HEK293 (cell line): ENCODE measurements around the gene KLRB1.
"Not testable (repeated sequence)": the region's sequence is repeated elsewhere in the genome, so short reads cannot be mapped to it uniquely, and the experiment has no call there.

Source experiments
- CTCF ChIA-PET: fragments of 350-600 bp; formaldehyde crosslinking; extraction: SDS; loops from one replicate; lab custom pipeline; 2021; ENCODE audit warnings: antibody characterized with exemption; lab: Yijun Ruan, JAX
- POLR2A ChIA-PET: fragments of 300-600 bp; formaldehyde crosslinking; extraction: SDS; loops from one replicate; lab custom pipeline; 2020; ENCODE audit warnings: antibody characterized with exemption, inconsistent platforms; lab: Yijun Ruan, JAX
- H3K27ac ChIP-seq: fragments of 200-500 bp; sonication (Bioruptor generic); 2 replicates; pipeline ENCODE4 v1.5.1; 2014; ENCODE audit warnings: low read depth, low read length, control low read depth, inconsistent platforms; ENCODE audit errors: extremely low read depth
- H3K36me3 ChIP-seq, 2 experiments: fragments of 200-500 bp in 1 of 2; sonication (Bioruptor generic) in 1 of 2; 1 replicate in 1 of 2; 2 replicates in 1 of 2; pipeline ENCODE4 v1.5.1; 2014 to 2017; ENCODE audit warnings: inconsistent platforms in 2 of 2, low read length in 2 of 2; ENCODE audit not compliant: control insufficient read depth in 2 of 2, insufficient read depth in 1 of 2
- H3K4me1 ChIP-seq: fragments of 200-500 bp; sonication (Bioruptor generic); 2 replicates; pipeline ENCODE4 v1.5.1; 2014; ENCODE audit warnings: mild to moderate bottlenecking, low read length, inconsistent platforms; ENCODE audit not compliant: control insufficient read depth, insufficient read depth
- H3K4me3 ChIP-seq: 2 replicates; pipeline ENCODE4 v1.5.1; 2011; ENCODE audit warnings: low read depth, mild to moderate bottlenecking, control low read depth, low read length, moderate library complexity
- H3K9me3 ChIP-seq: fragments of 200-500 bp; sonication (Bioruptor generic); 2 replicates; pipeline ENCODE4 v1.5.1; 2014; ENCODE audit warnings: low read depth, low read length, inconsistent platforms; ENCODE audit not compliant: control insufficient read depth, insufficient read depth
- HOXA7 ChIP-seq: sonication (generic); formaldehyde crosslinking; IDR thresholded peaks from 2 replicates; pipeline ENCODE4 v1.8.1; 2022; ENCODE audit warnings: missing genetic modification reagents, borderline replicate concordance
- KLF8 ChIP-seq: fragments of 450-650 bp; formaldehyde crosslinking; IDR thresholded peaks from 2 replicates; pipeline ENCODE4 v1.5.1; 2016; ENCODE audit warnings: missing biosample characterization, missing genetic modification characterization
- MEIS1 ChIP-seq: sonication (generic); formaldehyde crosslinking; IDR thresholded peaks from 2 replicates; pipeline ENCODE4 v1.8.1; 2022; ENCODE audit warnings: missing genetic modification reagents, mild to moderate bottlenecking, borderline replicate concordance
- OSR2 ChIP-seq: fragments of 450-650 bp; formaldehyde crosslinking; IDR thresholded peaks from 2 replicates; pipeline ENCODE4 v1.5.1; 2016; ENCODE audit warnings: missing biosample characterization, missing genetic modification characterization
- PATZ1 ChIP-seq: fragments of 450-650 bp; formaldehyde crosslinking; IDR thresholded peaks from 2 replicates; pipeline ENCODE4 v1.5.1; 2016; ENCODE audit warnings: missing biosample characterization, missing genetic modification characterization
- PRDM1 ChIP-seq: fragments of 450-650 bp; formaldehyde crosslinking; IDR thresholded peaks from 2 replicates; pipeline ENCODE4; 2016; ENCODE audit warnings: missing biosample characterization, missing genetic modification characterization
- SP7 ChIP-seq: fragments of 450-650 bp; formaldehyde crosslinking; IDR thresholded peaks from 2 replicates; pipeline ENCODE4 v1.5.1; 2016; ENCODE audit warnings: missing biosample characterization, missing genetic modification characterization
- ZBTB10 ChIP-seq: fragments of 450-650 bp; formaldehyde crosslinking; IDR thresholded peaks from 2 replicates; pipeline ENCODE4 v1.5.1; 2016; ENCODE audit warnings: missing biosample characterization, missing genetic modification characterization
- ZBTB26 ChIP-seq: fragments of 450-650 bp; formaldehyde crosslinking; optimal IDR thresholded peaks from 2 replicates; pipeline ENCODE3; 2016; ENCODE audit warnings: missing biosample characterization, mild to moderate bottlenecking, missing genetic modification characterization
- ZNF132 ChIP-seq: fragments of 450-650 bp; formaldehyde crosslinking; IDR thresholded peaks from 2 replicates; pipeline ENCODE4 v1.5.1; 2017; ENCODE audit warnings: missing biosample characterization, missing genetic modification characterization, borderline replicate concordance
- ZNF146 ChIP-seq: fragments of 450-650 bp; formaldehyde crosslinking; IDR thresholded peaks from 2 replicates; pipeline ENCODE4 v1.5.1; 2016; ENCODE audit warnings: missing biosample characterization, missing genetic modification characterization
- ZNF174 ChIP-seq: fragments of 450-650 bp; formaldehyde crosslinking; IDR thresholded peaks from 2 replicates; pipeline ENCODE4 v1.5.0; 2017; ENCODE audit warnings: missing biosample characterization, mild to moderate bottlenecking, missing genetic modification characterization
- ZNF2 ChIP-seq: fragments of 450-650 bp; formaldehyde crosslinking; IDR thresholded peaks from 2 replicates; pipeline ENCODE4 v1.5.1; 2016; ENCODE audit warnings: missing biosample characterization, missing genetic modification characterization
- ZNF239 ChIP-seq: fragments of 450-650 bp; formaldehyde crosslinking; IDR thresholded peaks from 2 replicates; pipeline ENCODE4 v1.5.1; 2016; ENCODE audit warnings: missing biosample characterization, missing genetic modification characterization
- ZNF324 ChIP-seq: fragments of 450-650 bp; formaldehyde crosslinking; IDR thresholded peaks from 2 replicates; pipeline ENCODE4 v1.5.1; 2016; ENCODE audit warnings: missing biosample characterization, missing genetic modification characterization
- ZNF341 ChIP-seq: fragments of 450-650 bp; formaldehyde crosslinking; IDR thresholded peaks from 2 replicates; pipeline ENCODE4; 2016; ENCODE audit warnings: low read depth, missing biosample characterization, missing genetic modification characterization
- ZNF366 ChIP-seq: fragments of 450-650 bp; formaldehyde crosslinking; conservative IDR thresholded peaks from 2 replicates; pipeline ENCODE4 v1.5.1; 2016; ENCODE audit warnings: missing biosample characterization, missing genetic modification characterization
- ZNF488 ChIP-seq: fragments of 450-650 bp; formaldehyde crosslinking; IDR thresholded peaks from 2 replicates; pipeline ENCODE4 v1.5.1; 2016; ENCODE audit warnings: missing biosample characterization, missing genetic modification characterization
- ZNF596 ChIP-seq: fragments of 450-650 bp; IDR thresholded peaks from 2 replicates; pipeline ENCODE4 v1.5.0; 2018; ENCODE audit warnings: missing biosample characterization, mild to moderate bottlenecking, missing genetic modification characterization, moderate library complexity
- ZNF600 ChIP-seq: fragments of 450-650 bp; formaldehyde crosslinking; IDR thresholded peaks from 2 replicates; pipeline ENCODE4 v1.5.1; 2016; ENCODE audit warnings: missing biosample characterization, missing genetic modification characterization
- ZNF623 ChIP-seq: fragments of 450-650 bp; formaldehyde crosslinking; IDR thresholded peaks from 2 replicates; pipeline ENCODE4 v1.5.1; 2016; ENCODE audit warnings: missing biosample characterization, missing genetic modification characterization
- ZNF626 ChIP-seq: fragments of 450-650 bp; sonication (Bioruptor Pico); formaldehyde crosslinking; IDR thresholded peaks from 2 replicates; pipeline ENCODE4 v1.5.1; 2018; ENCODE audit warnings: missing biosample characterization, missing genetic modification characterization, inconsistent platforms
- ZNF707 ChIP-seq: fragments of 450-650 bp; formaldehyde crosslinking; IDR thresholded peaks from 2 replicates; pipeline ENCODE4 v1.5.1; 2016; ENCODE audit warnings: missing biosample characterization, missing genetic modification characterization
- ZNF776 ChIP-seq: fragments of 450-650 bp; formaldehyde crosslinking; IDR thresholded peaks from 2 replicates; pipeline ENCODE4 v1.5.0; 2017; ENCODE audit warnings: missing biosample characterization, missing genetic modification characterization, borderline replicate concordance
- TF ChIP-seq, protein P1 (sequence below): fragments of 450-650 bp; formaldehyde crosslinking; IDR thresholded peaks from 2 replicates; pipeline ENCODE4 v1.5.1; 2016; ENCODE audit warnings: missing biosample characterization, missing genetic modification characterization

The KLRB1 gene

DNA sequence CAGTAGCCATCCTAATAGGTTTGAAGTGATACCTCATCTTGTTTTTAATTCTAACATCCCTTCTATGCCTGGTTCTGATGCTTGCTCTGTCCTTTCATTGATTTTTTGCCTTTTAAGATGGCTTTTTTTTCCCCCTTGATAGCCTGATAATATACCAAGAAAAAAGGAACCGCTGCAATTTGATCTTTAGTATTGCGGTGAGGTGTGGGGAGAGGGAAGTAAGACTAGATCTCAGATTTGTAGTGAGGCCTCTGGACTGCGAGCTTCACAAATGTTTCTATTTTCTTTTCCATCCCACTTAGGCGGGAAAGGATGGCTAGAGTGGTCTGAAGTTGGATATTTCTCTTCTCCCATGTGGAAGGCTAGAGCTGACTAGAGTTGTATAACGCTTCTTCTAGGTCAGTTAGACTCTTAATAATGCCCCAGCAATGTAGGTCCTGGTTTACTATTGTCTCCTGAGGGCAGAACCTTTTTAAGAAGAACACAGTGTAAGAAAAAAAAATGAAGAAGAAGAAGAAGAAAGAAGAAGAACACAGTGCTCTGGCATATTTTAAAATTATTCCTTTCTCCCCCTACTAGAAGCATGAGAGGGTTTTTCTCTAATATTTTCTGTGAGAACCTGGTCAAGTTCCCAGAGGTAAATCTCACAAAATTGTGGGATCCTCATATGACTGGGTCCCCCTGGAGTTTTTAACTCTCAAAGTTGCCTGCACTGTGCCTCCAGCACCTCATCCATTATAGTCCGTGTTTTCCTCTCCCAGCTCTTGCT lies 11.9 kb upstream of the KLRB1 start:
- no peak for TF ChIP-seq ZNF239
- no peak for TF ChIP-seq OSR2 (tag by site-specific recombination)
- no peak for TF ChIP-seq ZBTB26 (tag by site-specific recombination)
- no peak for TF ChIP-seq ZNF324 (tag by site-specific recombination)
- no peak for TF ChIP-seq HOXA7
- TF ChIP-seq, protein P1, sequence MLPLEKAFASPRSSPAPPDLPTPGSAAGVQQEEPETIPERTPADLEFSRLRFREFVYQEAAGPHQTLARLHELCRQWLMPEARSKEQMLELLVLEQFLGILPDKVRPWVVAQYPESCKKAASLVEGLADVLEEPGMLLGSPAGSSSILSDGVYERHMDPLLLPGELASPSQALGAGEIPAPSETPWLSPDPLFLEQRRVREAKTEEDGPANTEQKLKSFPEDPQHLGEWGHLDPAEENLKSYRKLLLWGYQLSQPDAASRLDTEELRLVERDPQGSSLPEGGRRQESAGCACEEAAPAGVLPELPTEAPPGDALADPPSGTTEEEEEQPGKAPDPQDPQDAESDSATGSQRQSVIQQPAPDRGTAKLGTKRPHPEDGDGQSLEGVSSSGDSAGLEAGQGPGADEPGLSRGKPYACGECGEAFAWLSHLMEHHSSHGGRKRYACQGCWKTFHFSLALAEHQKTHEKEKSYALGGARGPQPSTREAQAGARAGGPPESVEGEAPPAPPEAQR (tag by site-specific recombination), result no peak
- TF ChIP-seq ZNF776, result no peak
- TF ChIP-seq ZNF626 (tag by site-specific recombination), result no peak
- TF ChIP-seq ZNF600 (tag by site-specific recombination), result no peak
- TF ChIP-seq ZNF623 (tag by site-specific recombination), result no peak
- no peak for TF ChIP-seq PATZ1 (tag by site-specific recombination)
- no peak for TF ChIP-seq ZNF174 (tag by site-specific recombination)
- TF ChIP-seq ZNF146 (tag by site-specific recombination), result no peak
- Histone ChIP-seq H3K36me3 (no peaks in the 10 kb centered on the region), H3K9me3 (no peaks in the 10 kb centered on the region), H3K4me1 (no peaks in the 10 kb centered on the region), H3K27ac (no peak overlapping the region), H3K4me3 (no peak overlapping the region)
- ChIA-PET POLR2A (no interaction called here), CTCF (no interaction called here)

- H3K4me3 ChIP-seq, H3K9me3 ChIP-seq, POLR2A ChIA-PET, H3K36me3 ChIP-seq, H3K27ac ChIP-seq, H3K4me1 ChIP-seq, CTCF ChIA-PET: not testable (repeated sequence)
- TF ChIP-seq ZNF596 (tag by site-specific recombination) (peak; percentile 33; the same call in 1 of the 2 replicates), PRDM1 (0 out of 2 replicates have a peak, but pooled peaks have one; percentile 20), ZNF366 (tag by site-specific recombination) (peak; percentile 75)
Measured at GRCh38 chr12:9618906-9619305, 11.2 kb upstream of the KLRB1 start.

DNA sequence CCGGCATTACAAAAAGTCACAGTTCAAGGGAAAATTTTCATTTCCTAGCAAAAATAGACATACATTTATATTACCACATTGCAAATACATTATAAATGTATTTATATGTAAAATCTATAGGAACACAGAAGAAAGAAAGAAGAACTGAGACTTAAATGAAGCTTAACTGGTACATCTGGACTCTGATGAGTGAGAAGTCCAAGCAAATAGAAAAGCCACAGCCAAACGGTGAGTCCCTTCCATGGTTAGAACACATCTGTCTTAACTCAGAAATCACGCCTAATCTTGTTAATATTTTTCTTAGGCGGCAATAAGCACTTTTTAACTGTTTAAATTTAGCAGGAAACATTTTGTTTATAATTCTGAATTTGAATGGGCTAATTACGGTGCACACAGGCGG lies 9.4 kb upstream of the KLRB1 start:
- ChIA-PET POLR2A (no interaction called here), CTCF (no interaction called here)
- Histone ChIP-seq H3K4me1 (no peaks in the 10 kb centered on the region), H3K36me3 (no peaks in the 10 kb centered on the region), H3K9me3 (no peaks in the 10 kb centered on the region), H3K4me3 (no peak overlapping the region), H3K27ac (no peak overlapping the region)
- TF ChIP-seq ZBTB10 (tag by site-specific recombination), result no peak
- no peak for TF ChIP-seq ZNF341 (tag by site-specific recombination)
- TF ChIP-seq KLF8, result no peak
- TF ChIP-seq ZNF707 (tag by site-specific recombination), result no peak
- TF ChIP-seq MEIS1 (CRISPR knock-in tag), result no peak
- no peak for TF ChIP-seq ZNF600 (tag by site-specific recombination)
- TF ChIP-seq SP7 (tag by site-specific recombination), result no peak
- no peak for TF ChIP-seq ZNF132 (tag by site-specific recombination)
- no peak for TF ChIP-seq ZNF488 (tag by site-specific recombination)
- no peak for TF ChIP-seq ZNF2 (tag by site-specific recombination)
